Panc1 (cell line): Measurements from ENCODE around the gene CHST13. TPM values are rescaled to one million over a fixed set of nuclear protein-coding genes. Genes with fewer than 3 reads are reported as not detected.

ENCODE experiments used
- ATAC-seq: fragments of 200-7000 bp; cut with Tn5 transposase; 2 replicates; pipeline ENCODE4 v1.9.1; 2020; ENCODE audit warnings: mild to moderate bottlenecking, moderate library complexity
- BruUV-seq: library from RNA; stranded (reverse); fragments of 400-500 nt; replicated peaks from 2 replicates; lab custom pipeline; 2021; lab: Mats Ljungman, UMichigan
- CTCF ChIA-PET: fragments of 300-600 bp; sonication (Branson Sonifier 250); formaldehyde crosslinking; loops from one replicate; lab custom pipeline; 2022; ENCODE audit warnings: antibody characterized with exemption; lab: Charles Lee
- POLR2A ChIA-PET: fragments of 300-600 bp; sonication (Branson Sonifier 250); formaldehyde crosslinking; loops from one replicate; lab custom pipeline; 2022; ENCODE audit warnings: antibody characterized with exemption; lab: Charles Lee
- DNase-seq: peaks from one replicate; pipeline ENCODE4 v3.0.0-alpha.2; 2010; ENCODE audit warnings: low read depth, low spot score
- H3K27ac ChIP-seq: 2 replicates; pipeline ENCODE4 v1.5.1; 2011; ENCODE audit warnings: mild to moderate bottlenecking, low read length, inconsistent platforms
- H3K27me3 ChIP-seq: fragments of 200-500 bp; sonication (Bioruptor generic); 2 replicates; pipeline ENCODE4 v1.6.0; 2014; ENCODE audit warnings: low read length, inconsistent platforms; ENCODE audit not compliant: control insufficient read depth, insufficient read depth
- H3K36me3 ChIP-seq: fragments of 200-500 bp; sonication (Bioruptor generic); 2 replicates; pipeline ENCODE4 v1.5.1; 2014; ENCODE audit warnings: inconsistent platforms, mild to moderate bottlenecking, low read length, moderate library complexity; ENCODE audit not compliant: control insufficient read depth, insufficient read depth
- H3K4me1 ChIP-seq: 2 replicates; pipeline ENCODE4 v1.5.1; 2011; ENCODE audit warnings: inconsistent platforms, mild to moderate bottlenecking, low read length, moderate library complexity; ENCODE audit not compliant: control insufficient read depth, insufficient read depth
- H3K4me3 ChIP-seq, 2 experiments: 2 replicates each; pipeline ENCODE4 v1.5.1; 2011 to 2012; ENCODE audit warnings: low read depth in 2 of 2, low read length in 2 of 2, mild to moderate bottlenecking in 2 of 2, inconsistent platforms in 1 of 2, moderate library complexity in 1 of 2
- H3K9me3 ChIP-seq: fragments of 200-500 bp; sonication (Bioruptor generic); 2 replicates; pipeline ENCODE4 v1.5.1; 2014; ENCODE audit warnings: low read depth, mild to moderate bottlenecking, inconsistent platforms, low read length, moderate library complexity; ENCODE audit not compliant: control insufficient read depth, insufficient read depth
- POLR2AphosphoS5 ChIP-seq: IDR thresholded peaks from 2 replicates; pipeline ENCODE4 v1.6.1; 2012; ENCODE audit warnings: mild to moderate bottlenecking, low read depth, low read length, moderate library complexity
- REST ChIP-seq, 2 experiments: IDR thresholded peaks; 2 replicates each; pipeline ENCODE4 v1.6.1; 2011 to 2012; ENCODE audit warnings: low read depth in 2 of 2, control low read depth in 1 of 2, low read length in 1 of 2, mild to moderate bottlenecking in 1 of 2, moderate library complexity in 1 of 2; ENCODE audit not compliant: insufficient read depth in 1 of 2
- SIN3A ChIP-seq: IDR thresholded peaks from 2 replicates; pipeline ENCODE4 v1.6.1; 2012; ENCODE audit warnings: low read depth, mild to moderate bottlenecking, low read length, moderate library complexity, borderline replicate concordance; ENCODE audit not compliant: insufficient read depth
- TCF7L2 ChIP-seq: IDR thresholded peaks from 2 replicates; pipeline ENCODE4 v1.6.1; 2011; ENCODE audit warnings: mild to moderate bottlenecking, low read depth, low read length, inconsistent platforms
- in situ Hi-C: cut with HindIII; loops from 2 replicates; pipeline ENCODE4 v1.10.0; 2016; ENCODE audit warnings: low sequenced_read_pairs, low pct_unique_long_range_greater_than_20kb
- intact Hi-C: fragments of 100-400 bp; cut with micrococcal nuclease; formaldehyde crosslinking; loops from one replicate; pipeline ENCODE4 v1.10.0; 2022; ENCODE audit not compliant: unreplicated experiment
- total RNA-seq: library from RNA; stranded (reverse); gene quantifications from one replicate; pipeline ENCODE4 v1.2.1, GENCODE V29; 2021; ENCODE audit not compliant: unreplicated experiment
- TF ChIP-seq, protein P1 (sequence below): fragments of 450-650 bp; IDR thresholded peaks from 2 replicates; pipeline ENCODE4 v1.5.1; 2017; ENCODE audit warnings: mild to moderate bottlenecking

Gene CHST13
- total RNA-seq, 1 experiment from 2014 or later, result 0.64 TPM

DNA sequence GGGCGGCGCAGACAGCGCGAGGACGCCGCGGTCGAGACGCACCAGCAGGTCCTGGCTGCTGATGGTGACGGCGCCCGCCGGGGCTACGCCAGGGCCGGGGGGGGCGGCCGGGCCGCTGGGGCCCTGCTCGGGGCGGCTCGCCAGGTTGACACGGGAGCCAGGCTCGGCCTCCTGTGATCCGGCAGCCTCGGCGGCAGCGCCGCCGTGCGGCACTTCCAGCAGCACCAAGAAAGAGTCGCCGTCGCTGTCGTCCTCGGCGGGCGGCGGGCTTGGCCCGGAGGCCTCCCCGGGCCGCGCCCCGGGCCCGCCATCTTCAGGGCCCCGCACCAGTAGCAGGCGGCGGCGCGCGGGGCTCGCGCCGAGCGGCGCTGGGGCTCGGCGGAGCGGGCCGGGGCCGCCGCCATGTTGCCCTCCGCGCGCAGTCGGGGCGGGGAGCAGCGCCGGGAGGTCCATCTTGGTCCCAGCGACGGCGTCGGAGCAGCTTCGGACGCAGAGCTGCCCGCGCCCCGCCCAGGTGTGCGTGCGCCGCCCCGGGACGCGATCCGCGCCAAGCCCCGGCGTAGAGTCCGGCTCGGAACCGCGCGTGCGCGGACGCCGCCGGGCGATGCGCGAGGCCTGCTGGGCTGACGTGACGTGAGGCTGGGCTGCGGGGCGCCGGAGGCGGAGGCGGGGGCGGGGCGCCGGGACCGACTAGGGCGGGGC is 48.4 kb upstream of the CHST13 start, which contains the start of gene ZXDC:
ZXDC (minus strand) TSS at position 479 of the 702 bp plus-strand sequence; CDS start at position 453, 26 bp downstream.
- DNase-seq (peak; percentile 52), ATAC-seq (peak; percentile 95)
- Histone ChIP-seq H3K4me3 (peak within 1 kb of the TSS; percentile 75 to 90), H3K27me3 (no peaks in the 10 kb centered on the region), H3K36me3 (peaks cover 17% of the 10 kb centered on the region), H3K9me3 (no peaks in the 10 kb centered on the region), H3K4me1 (peaks cover 22% of the 10 kb centered on the region), H3K27ac (peak within 1 kb of the TSS; percentile 90)
- POLR2A ChIA-PET, result no interaction called here
- in situ Hi-C loops, result no loop called here
- BruUV-seq, result no TSS peak
- CTCF ChIA-PET, result interaction anchor here (0.6 kb wide), 1 partner anchor 118 kb away, joined by 3 read pairs; no protein-coding TSS in a partner anchor
- peak; percentile 43; the same call in 1 of the 2 replicates for TF ChIP-seq SIN3A
- TF ChIP-seq TCF7L2, result peak; percentile 66
- TF ChIP-seq, protein P1, sequence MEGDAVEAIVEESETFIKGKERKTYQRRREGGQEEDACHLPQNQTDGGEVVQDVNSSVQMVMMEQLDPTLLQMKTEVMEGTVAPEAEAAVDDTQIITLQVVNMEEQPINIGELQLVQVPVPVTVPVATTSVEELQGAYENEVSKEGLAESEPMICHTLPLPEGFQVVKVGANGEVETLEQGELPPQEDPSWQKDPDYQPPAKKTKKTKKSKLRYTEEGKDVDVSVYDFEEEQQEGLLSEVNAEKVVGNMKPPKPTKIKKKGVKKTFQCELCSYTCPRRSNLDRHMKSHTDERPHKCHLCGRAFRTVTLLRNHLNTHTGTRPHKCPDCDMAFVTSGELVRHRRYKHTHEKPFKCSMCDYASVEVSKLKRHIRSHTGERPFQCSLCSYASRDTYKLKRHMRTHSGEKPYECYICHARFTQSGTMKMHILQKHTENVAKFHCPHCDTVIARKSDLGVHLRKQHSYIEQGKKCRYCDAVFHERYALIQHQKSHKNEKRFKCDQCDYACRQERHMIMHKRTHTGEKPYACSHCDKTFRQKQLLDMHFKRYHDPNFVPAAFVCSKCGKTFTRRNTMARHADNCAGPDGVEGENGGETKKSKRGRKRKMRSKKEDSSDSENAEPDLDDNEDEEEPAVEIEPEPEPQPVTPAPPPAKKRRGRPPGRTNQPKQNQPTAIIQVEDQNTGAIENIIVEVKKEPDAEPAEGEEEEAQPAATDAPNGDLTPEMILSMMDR, result no peak; the same call in 1 of the 2 replicates
- peak; percentile 50; the same call in 1 of the 2 replicates for TF ChIP-seq POLR2AphosphoS5
- TF ChIP-seq REST (IDR thresholded peaks at IDR 0.05; ENCODE audit: insufficient read depth in 1 of 2, low read depth in 2 of 2, low read length in 1 of 2), result no peak
- intact Hi-C loops, result no loop called here

DNA sequence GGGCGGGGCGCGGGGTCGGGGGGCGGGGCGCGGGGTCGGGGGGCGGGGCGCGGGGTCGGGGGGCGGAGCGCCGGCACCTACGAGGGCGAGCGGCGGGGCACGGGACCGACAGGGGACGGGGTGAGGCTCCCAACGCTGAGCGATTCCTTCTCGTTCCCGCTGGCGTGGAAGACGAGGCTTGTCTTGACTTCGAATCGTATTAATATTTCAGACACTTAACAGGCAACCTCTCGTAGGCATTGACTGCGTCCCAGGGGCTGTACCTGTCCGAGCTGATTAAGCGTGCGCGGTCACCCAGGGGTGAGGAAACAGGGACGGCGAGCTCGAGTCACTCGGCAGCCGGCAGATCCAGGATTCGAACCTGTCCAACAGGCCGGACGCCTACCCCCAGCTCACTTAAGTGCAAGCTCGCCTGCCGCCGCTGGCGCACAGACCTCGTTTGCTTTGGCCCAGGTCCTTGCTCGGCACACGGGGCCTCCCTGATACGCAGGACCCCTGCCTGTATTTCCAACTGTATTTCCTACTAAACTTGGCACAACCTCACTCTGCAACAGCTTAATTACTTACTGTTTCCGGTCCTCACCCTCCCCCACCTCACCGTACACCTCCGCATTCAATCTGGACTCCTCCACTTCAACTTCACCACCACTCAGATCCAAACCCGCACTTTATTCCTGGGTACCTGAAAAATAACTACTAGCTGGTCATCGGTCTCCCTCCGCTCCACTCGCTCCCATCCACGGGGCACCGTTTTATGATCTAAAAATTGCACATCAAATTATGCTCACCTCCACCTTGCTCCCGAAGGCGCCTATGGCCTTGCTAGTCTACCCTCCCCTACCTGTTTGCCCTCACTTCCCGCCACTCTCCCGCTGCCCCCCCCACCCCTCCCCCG is 47.5 kb upstream of the CHST13 start:
- Histone ChIP-seq H3K9me3 (no peaks in the 10 kb centered on the region), H3K4me3 (peak overlapping the region; percentile 64 to 90), H3K27ac (peak overlapping the region; percentile 90), H3K36me3 (peaks cover 9% of the 10 kb centered on the region), H3K4me1 (peaks cover 22% of the 10 kb centered on the region), H3K27me3 (no peaks in the 10 kb centered on the region)
- TF ChIP-seq POLR2AphosphoS5 (peak; percentile 63), SIN3A (no peak), REST (IDR thresholded peaks at IDR 0.05; ENCODE audit: insufficient read depth in 1 of 2, low read depth in 2 of 2, low read length in 1 of 2) (no peak), TCF7L2 (no peak)
- TF ChIP-seq, protein P1, result no peak
- intact Hi-C loops, result no loop called here
- no TSS peak for BruUV-seq
- ChIA-PET POLR2A (no interaction called here), CTCF (interaction anchor here (0.6 kb wide), 1 partner anchor 119 kb away, joined by 3 read pairs; no protein-coding TSS in a partner anchor)
- DNase-seq (peak; percentile 12), ATAC-seq (peak; percentile 58)
- in situ Hi-C loops, result no loop called here
